Stimulated activated CD8-positive, alpha-beta memory T cell treated with anti-CD3 and anti-CD28 coated beads, Interleukin-15, amount 100 ng/mL, for 4 hours (primary cell): ENCODE data around the gene GSTT2.
"Not testable (repeated sequence)": the region's sequence is repeated elsewhere in the genome, so short reads cannot be mapped to it uniquely, and the experiment has no call there.

Experiments used
- DNase-seq, 2 donors: peaks; one replicate each; pipeline ENCODE4 v3.0.0-alpha.2; 2020; ENCODE audit warnings: low read depth in 2 of 2

GSTT2 gene

DNA sequence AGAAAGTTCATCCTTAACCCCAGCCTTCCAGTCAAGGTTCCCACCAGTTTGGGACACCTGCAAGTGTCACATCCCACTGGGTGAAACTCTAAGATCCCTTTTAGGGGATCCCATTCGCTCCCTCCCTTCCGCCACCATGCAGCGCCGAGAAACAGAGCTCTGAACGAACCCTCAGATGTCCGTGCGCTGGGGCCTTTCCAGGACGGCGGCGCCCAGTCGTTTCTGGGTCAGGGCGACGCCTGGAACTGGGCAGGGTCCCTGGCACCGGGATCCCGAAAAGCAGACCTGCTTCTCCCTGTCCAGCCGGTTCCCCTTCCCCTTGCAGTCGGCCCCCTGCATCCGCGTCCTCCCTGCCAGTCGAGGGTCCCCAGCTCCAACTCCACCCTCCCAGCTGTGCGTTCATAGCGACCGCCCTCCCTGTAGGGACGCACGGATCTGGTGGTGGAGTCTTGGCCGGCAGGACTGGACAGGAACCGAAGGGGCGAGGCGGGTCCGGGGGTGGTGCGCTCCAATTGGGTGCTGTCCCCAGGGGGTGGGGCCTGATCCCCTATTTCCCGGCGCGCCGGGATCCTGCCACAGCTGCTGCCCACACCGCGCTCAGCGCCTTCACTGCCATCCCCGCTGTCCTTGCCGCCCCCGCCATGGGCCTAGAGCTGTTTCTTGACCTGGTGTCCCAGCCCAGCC, at the start of gene GSTT2:
Gene GSTT2, plus strand, starts transcription at position 578 of the 684 bp plus-strand sequence.
- not testable (repeated sequence) for DNase-seq

DNA sequence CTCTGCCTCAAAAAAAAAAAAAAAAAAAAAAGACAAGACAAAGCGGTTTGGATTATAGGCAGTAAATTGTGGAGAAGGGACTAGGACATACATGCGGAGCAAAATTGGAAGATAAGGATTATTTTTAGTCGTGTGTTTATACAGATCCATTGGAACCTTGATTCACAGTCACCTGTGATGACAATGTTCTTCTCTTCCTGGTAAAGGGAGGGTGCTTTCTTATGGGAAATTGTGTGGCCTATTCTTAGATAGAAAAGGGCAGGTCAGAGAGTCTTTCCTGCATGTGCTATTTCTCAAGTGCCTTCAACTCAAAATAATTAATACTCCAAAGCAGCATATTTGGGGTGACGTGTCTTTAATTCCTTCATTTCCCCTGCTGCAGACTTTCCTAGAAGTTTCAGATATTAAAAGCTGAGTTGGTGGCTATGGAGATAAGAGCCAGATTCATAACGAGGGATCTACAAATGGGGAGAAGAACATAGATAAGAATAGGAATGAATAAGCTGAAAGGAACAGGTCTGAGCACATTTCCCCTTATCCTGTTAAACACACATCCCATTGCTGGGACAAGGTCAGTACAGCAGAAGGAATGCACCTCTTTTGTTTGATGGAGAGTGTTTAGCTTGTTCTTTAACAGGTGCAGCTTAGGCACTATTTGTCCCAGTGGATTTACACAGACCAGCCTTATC, 41.5 kb upstream of the GSTT2 start:
- DNase-seq: no peak

DNA sequence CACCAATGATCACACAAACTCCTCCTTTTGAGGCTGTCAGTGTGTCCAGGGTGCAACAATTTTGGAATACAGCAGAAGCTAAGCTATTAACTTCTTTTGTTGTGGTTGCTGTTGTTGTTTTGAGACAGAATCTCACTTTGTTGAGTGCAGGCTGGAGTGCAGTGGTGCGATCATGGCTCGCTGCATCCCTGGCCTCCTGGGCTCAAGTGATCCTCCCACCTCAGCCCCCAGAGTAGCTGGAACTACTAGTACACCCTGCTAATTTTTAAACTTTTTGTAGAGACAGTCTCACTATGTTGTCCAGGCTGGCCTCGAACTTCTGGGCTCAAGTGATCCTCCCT, 40.9 kb upstream of the GSTT2 start:
- no peak for DNase-seq

DNA sequence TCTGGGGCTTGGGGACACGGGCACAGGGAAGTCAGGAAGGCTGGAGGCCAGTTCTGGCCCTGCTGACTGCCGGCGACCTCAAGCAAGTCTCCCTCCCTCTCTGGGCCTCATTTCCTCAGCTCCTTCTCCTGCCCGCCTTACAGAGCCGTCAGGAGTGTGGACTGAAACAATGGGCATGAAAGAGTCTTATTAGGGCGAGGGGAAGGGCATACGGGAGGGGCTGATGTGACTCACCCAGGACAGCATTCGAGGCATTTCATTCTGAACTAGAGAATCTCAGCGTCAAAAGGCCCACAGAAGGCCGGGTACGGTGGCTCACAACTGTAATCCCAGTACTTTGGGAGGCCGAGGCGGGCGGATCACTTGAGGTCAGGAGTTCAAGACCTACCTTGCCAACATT, 39.8 kb upstream of the GSTT2 start:
- not testable (repeated sequence) for DNase-seq

DNA sequence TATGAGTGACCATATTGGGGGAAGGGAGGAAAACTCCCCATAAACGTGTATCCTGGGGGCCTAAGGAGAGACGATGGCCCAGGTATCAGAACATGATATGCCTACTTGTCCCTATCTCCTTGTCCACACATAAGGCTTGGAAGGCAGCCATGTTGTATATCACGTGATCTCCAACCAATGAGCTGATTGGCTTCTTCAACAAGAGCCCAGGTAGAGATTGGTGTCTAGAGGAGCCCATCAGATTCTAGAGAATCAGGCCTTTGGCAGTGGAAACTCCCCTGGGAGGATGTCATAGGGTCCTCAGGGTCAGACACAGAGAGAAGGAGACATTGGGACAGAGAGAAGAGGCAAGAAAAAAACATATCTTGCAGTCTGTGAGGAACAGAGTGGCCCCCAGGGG, 32.5 kb upstream of the GSTT2 start:
- not testable (repeated sequence) for DNase-seq

DNA sequence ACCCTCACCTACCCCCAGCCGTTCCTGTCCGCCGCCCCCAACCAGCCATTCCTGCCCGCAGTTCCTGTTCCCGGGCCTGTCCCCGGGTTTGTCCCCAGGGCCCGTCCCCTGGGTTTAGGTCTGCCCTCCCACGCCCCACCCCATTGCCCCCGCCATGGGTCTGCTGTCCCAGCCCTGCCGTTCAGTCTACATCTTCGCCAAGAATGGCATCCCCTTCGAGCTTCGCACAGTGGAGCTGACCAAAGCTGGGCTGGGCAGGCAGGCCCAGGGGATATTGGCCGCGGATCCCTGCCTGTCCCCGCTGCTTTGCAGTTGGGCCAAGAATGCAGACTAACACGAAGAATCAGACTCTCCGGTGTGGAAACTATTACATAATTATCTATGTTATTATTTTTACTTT, 30.2 kb upstream of the GSTT2 start:
- DNase-seq: not testable (repeated sequence)

DNA sequence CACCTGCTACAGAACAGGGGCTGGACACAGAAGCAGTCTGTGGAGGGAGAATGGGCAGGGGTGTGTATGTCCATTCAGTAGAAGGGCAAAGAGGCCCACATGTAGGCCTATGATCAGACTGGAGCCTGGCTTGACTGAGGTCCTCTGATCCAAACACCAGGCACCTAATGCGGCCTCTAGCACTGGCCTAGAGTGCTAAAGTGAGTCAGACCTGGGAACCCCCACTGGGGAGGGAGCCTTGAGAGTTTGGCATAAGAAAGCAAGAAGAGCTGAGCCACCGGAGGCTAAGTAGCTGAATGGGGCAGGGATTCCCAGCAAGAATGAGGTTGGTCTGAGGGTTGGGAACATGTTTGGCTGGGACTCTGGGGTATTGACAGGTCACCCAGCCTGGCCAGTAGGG, 28.6 kb upstream of the GSTT2 start:
- DNase-seq: not testable (repeated sequence)

DNA sequence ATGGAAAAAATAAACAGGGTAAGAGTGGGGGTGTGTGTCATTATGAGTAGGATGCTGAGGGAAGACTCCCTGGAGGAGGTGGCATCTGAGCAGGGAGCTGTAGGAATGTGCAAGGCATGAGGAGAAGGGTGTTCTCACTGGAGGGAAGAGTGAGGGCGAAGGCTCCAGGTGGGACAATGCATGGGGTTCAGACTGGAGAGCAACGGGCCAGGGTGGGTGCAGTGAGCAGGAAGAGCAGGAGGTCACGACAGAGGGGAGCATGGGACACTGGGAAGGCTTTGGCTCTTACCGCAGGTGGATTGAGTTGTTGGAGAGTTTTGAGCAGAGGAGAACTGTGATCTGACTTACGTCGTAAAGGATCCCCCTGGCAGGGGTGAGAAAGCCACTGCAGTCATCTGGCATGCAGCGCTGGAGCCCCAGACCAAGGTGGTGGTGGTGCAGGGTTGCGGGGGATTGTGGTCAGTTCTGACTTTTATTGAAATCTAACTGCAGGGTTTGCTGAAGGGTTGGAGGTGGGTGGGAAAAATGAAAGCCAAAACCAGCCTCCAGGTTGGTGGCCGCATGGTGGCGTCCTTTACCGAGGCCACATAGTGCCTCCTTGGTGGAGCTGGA, 27.0 kb upstream of the GSTT2 start:
- DNase-seq: not testable (repeated sequence)

DNA sequence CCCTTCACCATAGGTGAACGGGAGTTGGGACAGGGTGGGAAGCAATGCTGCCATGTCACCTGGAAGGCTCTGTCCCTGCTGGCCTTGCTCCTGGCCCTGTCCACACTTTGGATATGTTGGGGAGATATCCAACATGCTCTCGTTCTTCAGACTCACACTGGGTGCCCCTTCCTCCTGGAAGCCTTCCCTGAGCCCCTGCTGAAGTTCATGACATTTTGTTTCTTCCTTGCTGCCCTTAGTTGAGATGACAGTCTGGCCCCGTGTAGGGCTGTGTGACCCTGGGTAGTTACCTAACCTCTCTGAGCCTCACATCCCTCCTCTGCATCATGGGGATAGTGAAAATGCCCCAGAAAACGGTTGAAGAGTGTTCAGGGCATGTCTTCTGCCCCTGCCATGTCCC, 26.4 kb upstream of the GSTT2 start:
- DNase-seq: not testable (repeated sequence)

DNA sequence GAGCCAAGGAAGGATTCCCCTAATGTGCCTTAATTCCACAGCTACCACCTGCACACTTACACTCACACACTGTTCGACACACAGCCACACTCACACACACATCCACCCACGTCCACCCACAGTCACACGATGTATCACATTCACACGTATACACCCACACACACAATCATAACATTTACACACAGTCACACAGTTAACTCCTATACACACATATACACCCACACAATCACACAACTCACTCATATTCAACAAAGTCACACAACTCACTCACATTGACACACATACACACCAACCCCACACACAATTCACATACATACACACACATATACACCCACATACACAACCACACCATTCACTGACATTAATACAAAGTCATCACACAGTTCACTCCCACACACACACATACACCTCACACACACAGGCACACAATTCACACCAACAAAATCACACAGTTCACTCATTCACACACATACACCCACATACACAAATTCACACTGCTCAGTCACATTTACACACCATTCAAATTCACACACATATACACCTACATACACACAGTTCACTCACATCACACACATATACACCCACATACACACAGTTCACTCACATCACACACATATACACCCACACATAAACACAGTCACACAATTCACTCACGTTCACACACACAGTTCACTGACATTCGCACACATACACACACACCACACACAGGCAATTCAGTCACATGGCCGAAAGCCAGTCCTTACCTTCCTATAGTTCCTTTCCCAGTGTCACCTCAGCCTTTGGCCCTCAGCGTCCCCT, 25.5 kb upstream of the GSTT2 start:
- DNase-seq: not testable (repeated sequence)

DNA sequence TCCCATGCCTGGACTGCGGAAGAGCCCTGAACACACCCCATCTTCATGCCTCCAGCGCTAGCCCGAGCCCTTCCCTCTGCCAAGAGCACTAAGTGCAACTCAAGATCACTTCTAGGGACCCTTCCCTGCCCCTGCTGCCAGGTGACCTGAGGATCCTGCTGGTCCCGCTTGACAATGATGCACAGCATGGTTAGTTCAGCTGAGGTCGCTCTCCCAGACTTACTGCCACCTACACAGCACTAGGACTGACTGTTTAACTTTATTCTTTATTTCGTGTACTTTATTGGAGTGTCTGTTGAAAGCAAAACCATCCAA, 25.0 kb upstream of the GSTT2 start:
- not testable (repeated sequence) for DNase-seq

DNA sequence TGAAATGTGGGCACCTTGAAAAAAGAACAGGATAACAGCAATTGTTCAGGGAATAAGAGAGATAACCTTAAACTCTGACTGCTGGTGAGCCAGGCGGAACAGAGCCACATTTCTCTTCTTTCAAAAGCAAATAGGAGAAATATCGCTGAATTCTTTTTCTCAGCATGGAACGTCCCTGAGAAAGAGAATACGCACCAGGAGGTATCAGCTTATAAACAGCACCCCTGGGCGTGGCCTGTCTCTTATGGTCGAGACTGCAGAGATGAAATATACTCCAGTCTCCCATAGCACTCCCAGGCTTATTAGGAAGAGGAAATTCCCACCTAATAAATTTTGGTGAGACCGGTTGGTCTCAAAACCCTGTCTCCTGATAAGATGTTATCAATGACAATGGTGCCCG, 24.0 kb upstream of the GSTT2 start:
- not testable (repeated sequence) for DNase-seq

DNA sequence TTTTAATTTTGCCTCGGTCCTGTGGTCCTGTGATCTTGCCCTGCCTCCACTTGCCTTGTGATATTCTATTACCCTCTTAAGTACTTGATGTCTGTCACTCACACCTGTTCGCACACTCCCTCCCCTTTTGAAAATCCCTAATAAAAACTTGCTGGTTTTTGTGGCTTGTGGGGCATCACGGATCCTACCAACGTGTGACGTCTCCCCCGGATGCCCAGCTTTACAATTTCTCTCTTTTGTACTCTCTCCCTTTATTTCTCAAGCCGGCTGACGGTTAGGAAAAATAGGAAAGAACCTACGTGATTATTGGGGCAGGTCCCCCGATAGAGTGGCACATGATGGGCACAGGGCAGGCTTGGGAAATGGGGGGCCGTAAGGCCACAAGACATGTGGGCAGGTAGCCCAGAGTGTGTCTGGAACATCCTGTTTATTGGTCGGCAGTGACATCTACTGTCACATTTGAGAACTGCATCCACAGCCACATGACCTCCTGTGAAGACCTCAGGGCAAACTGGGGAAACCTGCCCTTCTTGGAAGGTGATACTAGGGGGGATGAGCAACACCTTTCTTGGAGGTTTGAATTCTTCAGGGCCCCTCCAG, 23.5 kb upstream of the GSTT2 start:
- peak; percentile 12 to 62 for DNase-seq

DNA sequence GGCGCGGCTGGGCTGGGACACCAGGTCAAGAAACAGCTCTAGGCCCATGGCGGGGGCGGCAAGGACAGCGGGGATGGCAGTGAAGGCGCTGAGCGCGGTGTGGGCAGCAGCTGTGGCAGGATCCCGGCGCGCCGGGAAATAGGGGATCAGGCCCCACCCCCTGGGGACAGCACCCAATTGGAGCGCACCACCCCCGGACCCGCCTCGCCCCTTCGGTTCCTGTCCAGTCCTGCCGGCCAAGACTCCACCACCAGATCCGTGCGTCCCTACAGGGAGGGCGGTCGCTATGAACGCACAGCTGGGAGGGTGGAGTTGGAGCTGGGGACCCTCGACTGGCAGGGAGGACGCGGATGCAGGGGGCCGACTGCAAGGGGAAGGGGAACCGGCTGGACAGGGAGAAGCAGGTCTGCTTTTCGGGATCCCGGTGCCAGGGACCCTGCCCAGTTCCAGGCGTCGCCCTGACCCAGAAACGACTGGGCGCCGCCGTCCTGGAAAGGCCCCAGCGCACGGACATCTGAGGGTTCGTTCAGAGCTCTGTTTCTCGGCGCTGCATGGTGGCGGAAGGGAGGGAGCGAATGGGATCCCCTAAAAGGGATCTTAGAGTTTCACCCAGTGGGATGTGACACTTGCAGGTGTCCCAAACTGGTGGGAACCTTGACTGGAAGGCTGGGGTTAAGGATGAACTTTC, 18.7 kb upstream of the GSTT2 start, which contains the start of gene GSTT2B:
Gene GSTT2B, minus strand, starts transcription at position 112 of the 688 bp plus-strand sequence. Its CDS starts 64 bp downstream, at position 48.
- not testable (repeated sequence) for DNase-seq

DNA sequence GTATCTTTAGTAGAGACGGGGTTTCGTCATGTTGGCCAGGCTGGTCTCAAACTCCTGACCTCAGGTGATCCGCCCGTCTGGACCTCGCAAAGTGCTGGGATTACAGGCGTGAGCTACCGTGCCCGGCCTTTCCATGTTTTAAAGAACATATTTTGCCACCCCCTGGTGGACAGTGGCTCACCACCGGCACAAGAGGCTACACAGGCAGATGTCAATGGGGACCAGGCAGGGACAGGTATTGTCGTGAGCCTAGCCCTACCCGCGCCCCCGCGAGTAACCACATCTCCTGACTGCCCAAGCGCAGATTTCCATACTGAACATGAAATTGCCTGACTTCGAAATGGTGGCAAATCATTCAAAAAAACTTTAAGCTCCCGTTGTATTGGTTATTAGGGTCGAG, 13.8 kb upstream of the GSTT2 start:
- not testable (repeated sequence) for DNase-seq

DNA sequence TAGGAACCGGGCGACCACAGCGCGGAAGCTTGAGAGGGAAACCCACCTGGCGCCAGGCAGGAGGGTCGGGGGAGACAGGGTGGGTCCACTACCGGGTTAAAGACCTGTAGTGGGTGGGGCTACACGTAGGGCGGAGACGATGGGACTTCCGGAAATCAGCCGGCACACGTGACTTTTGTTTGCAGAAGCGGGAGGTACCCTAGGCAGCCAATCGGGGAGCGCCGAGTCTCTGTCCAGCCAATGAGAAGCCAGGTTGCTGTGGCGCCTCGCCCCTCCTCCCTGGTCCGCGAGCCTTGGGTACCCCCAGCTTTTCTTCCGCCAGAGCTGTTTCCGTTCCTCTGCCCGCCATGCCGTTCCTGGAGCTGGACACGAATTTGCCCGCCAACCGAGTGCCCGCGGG, 13.4 kb upstream of the GSTT2 start, which contains the start of gene DDTL:
Gene DDTL, plus strand, starts transcription at position 321 of the 400 bp plus-strand sequence. Its CDS starts 27 bp downstream, at position 348.
- DNase-seq: not testable (repeated sequence)

DNA sequence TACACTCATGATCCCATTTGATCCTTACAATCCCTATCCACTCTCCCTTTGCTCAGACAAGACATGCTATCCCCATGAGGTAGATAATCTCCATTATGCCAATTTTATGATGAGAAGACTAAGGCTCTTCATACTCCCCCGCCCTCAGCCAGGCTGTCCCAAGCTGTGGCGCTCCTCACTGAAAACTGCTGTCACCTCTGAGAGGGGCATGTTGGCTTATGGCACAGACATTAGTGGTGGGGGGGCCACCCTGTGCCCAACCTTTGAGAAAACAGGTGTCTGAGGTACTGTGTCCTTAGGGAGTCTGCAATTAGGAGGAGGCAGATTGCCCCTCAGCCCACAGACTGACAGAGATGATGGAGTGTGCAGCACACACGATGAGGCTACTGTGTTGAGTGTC, 10.9 kb upstream of the GSTT2 start:
- DNase-seq: no peak

DNA sequence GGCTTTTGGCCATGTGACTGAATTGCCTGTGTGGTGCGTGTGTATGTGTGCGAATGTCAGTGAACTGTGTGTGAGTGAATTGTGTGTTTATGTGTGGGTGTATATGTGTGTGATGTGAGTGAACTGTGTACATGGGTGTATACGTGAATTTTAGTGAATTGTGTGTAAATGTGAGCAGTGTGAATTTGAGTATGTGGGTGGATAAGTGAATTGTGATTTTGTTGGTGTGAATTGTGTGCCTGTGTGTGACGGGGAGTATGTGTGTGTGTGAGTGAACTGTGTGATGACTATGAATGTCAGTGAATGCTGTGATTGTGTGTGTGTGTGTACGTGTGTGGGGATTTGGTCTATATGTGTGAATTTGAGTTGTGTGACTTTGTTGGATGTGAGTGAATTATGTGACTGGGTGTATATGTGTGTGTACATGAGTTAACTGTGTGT, 9.7 kb upstream of the GSTT2 start:
- no peak for DNase-seq

DNA sequence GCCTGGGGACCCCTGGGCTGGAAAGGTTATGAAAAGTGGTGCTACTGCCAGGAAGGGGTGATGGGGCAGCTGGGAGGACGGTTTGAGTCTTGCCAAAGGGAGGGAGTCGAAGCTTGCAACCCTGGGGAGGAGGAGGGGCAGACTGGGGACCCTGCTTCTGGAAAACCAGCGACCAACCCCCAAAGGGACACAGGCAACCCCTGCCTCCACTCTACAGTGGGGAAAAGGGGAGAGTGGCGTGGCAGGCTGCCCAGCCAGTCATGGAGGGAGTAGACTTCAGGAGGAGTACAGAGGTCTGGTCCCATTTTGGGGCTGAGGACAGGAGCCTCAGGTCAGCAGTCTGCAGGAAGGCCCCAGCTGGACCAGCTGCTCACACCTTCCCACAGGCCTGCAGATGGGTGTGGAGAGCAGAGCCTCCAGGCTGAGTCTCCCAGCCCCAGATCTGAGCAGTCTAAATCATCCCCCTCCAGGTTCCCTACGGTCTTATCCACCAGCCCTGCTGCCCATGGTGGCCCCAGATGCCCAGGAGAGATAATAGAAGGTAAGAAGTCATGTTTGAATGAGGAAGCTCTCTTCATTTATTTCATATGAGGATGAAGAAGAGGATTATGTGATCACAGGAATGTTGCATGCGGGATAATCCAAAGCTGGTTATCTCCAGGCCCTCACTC, 9.0 kb upstream of the GSTT2 start:
- no peak for DNase-seq

DNA sequence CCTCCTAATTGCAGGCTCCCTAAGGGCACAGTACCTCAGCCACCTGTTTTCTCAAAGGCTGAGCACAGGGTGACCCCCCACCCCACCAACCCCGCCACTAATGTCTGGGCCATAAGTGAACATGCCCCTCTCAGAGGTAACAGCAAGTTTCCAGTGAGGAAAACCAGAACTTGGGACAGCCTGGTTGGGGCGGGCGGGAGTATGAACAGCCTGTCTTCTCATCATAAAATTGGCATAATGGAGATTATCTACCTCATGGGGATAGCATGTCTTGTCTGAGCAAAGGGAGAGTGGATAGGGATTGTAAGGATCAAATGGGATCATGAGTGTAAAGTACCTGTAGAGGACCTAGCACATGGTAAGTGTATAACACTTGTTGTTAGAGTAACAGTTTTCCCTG, 8.0 kb upstream of the GSTT2 start:
- not testable (repeated sequence) for DNase-seq
